ENCODE results near the gene IGFBP5.

DNA sequence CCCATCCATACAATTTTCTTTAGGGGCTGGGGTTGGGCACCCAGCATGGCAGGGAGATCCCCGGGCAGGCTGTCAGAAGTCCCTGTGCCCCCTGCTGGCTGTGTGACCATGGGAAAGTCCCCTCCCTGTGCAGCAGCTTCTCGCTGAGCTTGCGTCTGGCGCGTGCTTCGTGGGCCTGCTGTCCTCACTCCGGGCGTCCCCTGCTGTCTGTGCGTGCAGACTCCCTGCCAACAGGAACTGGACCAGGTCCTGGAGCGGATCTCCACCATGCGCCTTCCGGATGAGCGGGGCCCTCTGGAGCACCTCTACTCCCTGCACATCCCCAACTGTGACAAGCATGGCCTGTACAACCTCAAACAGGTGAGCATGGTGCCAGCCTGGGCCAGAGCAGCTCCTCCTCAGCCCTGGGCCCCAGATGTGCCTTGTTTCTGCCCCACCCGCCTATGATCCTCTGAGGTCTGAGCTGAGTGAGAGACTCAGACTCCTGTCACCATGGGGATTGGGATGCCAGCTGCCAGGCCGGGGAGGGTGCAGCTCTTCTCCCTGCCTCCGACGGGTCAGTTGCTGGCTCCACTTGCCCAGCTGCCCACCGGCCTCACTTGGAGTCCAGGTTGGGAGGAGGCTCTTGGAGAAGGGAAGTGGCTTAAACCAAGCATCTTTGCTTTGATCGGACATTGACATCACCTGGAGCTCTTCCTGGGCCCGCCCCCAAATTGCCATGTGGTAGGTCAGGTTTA lies 33.5 kb downstream of the IGFBP5 start:
- no peak for TF ChIP-seq EZH2 (IDR thresholded peaks at IDR 0.05; ENCODE audit: borderline replicate concordance, insufficient read depth, low read depth, low read length, poor library complexity, severe bottlenecking)
- TF ChIP-seq, protein P1, sequence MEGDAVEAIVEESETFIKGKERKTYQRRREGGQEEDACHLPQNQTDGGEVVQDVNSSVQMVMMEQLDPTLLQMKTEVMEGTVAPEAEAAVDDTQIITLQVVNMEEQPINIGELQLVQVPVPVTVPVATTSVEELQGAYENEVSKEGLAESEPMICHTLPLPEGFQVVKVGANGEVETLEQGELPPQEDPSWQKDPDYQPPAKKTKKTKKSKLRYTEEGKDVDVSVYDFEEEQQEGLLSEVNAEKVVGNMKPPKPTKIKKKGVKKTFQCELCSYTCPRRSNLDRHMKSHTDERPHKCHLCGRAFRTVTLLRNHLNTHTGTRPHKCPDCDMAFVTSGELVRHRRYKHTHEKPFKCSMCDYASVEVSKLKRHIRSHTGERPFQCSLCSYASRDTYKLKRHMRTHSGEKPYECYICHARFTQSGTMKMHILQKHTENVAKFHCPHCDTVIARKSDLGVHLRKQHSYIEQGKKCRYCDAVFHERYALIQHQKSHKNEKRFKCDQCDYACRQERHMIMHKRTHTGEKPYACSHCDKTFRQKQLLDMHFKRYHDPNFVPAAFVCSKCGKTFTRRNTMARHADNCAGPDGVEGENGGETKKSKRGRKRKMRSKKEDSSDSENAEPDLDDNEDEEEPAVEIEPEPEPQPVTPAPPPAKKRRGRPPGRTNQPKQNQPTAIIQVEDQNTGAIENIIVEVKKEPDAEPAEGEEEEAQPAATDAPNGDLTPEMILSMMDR (IDR thresholded peaks at IDR 0.05): no peak

Data from B cell (primary cell).